HG03196 (cell line): Measurements from ENCODE around the gene DCUN1D5.

Source experiments
- ATAC-seq: cut with Tn5 transposase; IDR thresholded peaks from one replicate; pipeline ENCODE4 v1.9.1; 2021; ENCODE audit not compliant: unreplicated experiment

DCUN1D5 gene

DNA sequence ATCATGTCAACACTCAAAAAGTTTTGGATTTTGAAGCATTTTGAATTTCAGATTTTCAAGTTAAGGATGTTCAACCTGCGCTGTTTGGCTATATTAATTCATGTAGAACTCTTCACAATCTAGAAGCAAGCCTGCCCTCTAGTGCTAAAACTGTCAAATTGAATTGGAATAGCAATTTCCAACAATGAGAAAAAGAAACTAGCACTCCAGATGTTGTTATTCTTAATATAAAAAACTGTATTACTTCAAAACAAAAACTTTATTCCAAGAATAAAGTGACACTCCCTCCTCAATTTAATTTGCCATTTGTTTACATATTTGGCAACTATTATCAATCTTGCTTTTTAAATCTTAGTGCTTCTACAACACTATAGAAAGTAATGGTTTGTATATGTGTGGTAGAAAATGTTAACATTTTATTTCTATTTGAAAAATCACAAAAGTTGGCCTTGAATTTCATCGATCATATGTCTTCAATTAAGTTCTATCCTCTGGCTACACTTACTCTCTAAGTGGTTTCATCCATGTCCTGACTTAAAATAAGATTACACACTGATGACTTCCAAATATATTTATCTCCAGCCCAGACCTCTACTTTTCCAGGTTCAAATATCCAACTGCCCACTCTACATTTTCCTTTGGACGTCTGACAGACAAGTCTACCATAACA lies 36.6 kb downstream of the DCUN1D5 start:
- peak; percentile 61 for ATAC-seq

GRCh38 chr11:103053997-103054396 lies 38.0 kb downstream of the DCUN1D5 start:
- no peak for ATAC-seq

- no peak for ATAC-seq
Observed at GRCh38 chr11:103051981-103052380, 40.0 kb downstream of the DCUN1D5 start.

DNA sequence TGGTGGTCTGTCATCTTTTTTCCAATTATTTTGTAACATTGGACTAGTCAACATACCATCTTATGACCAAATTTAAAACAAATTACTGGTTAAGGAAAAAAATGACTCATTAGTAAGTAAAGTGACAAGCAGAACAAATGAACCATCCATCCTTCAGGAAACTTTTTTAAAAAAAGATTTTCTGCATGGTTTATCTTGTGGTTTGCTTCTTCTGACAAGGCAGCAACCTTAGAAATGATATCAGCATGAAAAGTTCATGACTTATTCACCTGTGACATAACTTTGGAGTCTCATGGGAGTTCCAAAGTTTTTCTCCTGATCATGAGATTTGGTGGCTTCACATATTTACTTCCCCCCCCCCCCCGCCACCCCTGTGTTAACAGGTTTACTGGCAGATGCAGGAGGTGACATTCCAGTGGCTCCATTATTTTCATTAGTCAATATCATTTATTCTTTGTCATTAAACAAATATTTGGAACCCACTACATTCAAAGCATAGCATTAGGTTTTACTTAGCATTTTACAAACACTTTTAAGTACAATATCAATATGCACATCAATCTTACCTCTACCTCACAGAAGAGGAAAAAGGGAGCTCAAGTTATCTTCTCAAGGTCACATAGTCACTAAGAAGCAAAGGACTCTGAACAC lies 40.7 kb downstream of the DCUN1D5 start:
- no peak for ATAC-seq

GRCh38 chr11:103050351-103050750 lies 41.6 kb downstream of the DCUN1D5 start:
- ATAC-seq = no peak

- no peak for ATAC-seq
Observed at GRCh38 chr11:103047837-103048236, 44.1 kb downstream of the DCUN1D5 start.

DNA sequence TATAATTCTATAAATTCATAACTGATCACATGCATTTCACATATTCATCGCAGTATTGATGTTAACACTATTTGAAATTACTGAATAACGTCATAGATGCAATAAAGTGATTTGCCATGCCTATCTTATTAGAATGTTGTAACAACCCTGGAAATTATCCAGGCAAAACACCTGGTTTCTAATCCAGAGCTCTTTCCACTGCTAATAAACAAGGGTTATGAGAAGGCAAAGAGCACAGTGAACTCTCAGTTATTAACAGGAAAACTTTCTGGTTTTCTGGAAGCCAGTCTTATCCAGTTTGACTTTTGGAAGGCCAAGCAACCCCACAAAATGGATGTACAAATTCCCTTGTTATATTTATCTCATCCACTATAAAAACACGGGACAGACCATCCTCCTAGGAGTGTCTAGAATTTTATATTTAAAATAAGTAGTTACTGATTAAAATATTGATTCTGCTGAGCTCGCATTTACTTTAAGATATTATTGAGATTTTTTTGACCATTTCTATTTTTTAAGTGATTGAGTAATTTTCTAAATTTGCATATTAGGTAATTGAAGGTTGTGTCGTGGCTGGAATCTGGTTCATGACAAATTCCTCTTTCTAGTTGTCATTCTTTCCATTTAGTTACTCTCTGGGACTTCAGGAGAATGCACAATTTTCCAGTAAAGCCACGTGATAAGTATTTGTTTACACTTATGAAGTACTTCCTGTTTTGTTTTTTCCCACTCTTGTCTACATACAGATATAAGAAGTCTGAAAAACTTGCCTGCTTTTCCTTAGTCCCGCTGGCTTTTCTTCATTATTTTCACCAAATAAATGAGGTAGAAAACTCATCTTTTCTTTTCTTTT lies 47.9 kb downstream of the DCUN1D5 start:
- no peak for ATAC-seq

DNA sequence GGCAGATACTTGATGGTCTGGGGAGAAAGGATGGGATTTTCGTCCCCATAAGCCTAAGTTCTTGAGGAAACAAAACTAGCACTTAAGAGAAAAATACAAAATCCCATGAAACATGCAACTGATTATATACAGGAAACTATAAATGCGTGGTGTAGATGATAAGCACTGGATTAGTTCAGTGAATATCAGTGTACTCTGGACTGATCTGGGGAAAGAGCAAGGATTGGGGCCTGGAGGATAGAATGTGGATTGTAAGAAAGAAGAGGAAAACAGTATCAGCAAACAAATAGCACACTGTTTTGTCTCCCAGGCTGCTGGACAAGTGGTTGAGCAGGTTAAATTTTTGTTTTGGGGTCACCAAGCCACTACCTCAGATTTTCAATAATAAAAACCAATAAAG lies 49.8 kb downstream of the DCUN1D5 start:
- no peak for ATAC-seq

DNA sequence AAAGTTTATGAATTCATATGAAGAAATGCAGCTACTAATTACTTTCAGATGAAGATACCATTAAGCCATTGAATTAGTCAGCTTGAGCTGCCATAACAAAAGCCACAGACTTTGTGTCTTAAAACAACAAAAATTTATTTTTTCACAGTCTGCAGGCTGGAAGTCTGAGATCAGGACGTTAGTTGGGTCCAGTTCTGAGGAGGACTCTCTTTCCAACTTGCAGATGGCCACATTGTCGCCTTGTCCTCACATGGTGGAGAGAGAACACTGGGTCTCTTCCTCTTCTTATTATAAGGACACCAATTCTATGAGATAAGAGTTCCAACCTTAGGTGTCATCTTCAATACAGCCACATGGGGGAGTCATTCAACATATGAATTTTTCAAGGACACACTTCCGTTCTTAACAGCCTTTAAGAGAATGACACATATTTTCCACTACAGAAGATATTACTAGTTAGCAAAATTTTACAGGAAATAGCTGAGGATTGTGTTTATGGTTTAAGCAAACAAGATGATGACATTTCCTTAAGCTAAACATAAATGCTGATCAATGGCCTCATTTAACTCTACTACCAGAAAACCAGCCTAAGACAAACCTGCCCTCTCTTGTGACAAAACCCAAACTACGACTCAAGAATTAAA lies 56.0 kb downstream of the DCUN1D5 start:
- peak; percentile 99 for ATAC-seq

GRCh38 chr11:103035216-103035615 lies 56.7 kb downstream of the DCUN1D5 start:
- no peak for ATAC-seq

DNA sequence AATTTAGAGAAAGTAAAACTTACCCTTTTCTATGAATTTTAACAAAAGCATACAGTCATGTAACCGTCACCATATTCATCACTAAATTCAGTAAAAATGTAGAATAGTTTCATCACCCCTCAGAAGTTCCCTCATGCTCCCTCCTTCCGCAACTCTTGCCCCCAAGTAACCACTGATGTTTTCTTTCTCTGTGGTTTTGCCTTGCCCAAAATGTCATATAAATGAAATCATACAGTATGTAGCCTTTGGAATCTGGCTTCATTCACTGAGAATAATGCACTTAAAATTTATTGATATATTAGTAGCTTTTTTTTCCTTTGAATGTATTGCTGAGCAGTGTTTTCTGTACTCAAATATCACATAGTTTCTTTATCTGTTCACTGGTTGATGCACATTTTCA lies 60.1 kb downstream of the DCUN1D5 start:
- ATAC-seq = no peak

DNA sequence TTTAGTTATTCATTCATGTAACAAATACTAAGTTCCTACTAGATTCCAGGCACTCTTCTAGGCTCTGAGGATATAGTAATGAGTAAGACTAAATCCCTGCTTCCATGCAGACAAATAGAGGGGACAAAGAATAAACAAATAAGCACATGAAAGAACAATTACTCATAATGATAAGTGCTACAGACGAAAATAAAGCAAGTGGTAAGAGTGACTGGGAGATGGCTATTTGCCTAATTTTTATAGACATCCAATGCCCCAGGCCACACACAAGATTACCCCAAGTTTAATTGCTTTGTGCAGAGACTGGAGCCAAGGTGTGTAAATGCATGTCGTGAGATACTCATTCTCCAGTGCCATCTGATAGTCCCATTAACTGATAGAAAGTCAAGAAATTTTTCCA lies 62.6 kb downstream of the DCUN1D5 start:
- ATAC-seq = no peak

GRCh38 chr11:103028304-103029020 lies 63.5 kb downstream of the DCUN1D5 start:
- ATAC-seq = peak; percentile 89

DNA sequence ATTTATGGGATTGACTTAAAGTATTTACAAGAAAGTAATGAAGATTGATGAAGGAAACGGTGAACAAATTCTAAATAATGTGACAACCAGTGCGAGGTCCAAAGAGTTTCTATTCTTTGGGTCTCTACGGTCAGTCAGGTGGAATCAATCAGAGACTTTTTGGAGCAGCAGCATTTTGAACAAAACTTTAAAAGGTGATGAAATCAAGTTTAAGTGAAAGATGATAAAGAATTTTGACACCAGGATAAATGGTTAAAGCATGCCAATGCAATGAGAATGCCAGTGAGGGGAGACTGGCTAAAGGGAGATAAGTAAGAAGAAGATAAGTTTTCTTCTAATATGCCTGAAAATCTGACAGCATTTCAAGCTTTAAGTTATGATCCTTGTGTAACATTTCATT lies 67.9 kb downstream of the DCUN1D5 start:
- ATAC-seq = no peak

DNA sequence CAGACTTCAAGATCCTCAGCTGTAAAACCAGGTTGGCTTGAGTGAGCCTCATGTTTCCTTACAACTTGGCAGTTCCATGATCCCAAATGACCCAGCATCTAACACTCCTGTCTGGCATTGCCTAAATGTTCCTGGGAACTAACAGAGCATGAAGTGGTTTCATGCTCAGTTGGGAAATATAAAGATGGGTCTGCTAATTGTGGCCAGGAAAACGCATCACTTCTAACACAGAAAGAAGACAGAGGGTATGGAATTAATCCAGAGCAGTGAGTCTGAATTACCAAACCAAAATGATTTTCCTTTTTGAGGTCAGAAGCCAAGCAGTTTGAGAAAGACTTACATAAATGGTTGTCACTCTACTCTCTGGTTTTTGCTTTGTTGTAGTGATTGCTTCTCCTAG lies 75.9 kb downstream of the DCUN1D5 start:
- ATAC-seq = no peak

DNA sequence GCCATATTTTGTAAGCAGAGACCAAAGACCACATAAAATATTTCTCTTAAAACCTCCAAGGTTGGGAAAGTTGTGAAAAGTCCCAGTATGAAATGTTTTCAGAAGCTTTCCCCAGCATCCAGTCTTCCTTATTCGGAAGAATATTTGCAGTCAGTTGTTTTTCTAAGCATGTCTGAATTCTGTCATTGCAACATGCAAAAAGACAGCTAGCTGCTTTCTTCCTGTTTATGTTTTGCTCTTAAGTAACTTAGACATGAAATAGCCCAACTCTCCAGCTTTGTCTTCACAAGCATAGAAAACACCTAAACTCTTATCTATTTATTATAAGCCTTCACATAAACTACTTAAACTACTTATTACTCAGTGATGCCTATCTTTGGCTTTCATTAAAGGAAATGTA lies 78.5 kb downstream of the DCUN1D5 start:
- ATAC-seq = no peak
